COLO668 (cell line): ENCODE results near the gene CPZ.
"Not testable (repeated sequence)": the region's sequence is repeated elsewhere in the genome, so short reads cannot be mapped to it uniquely, and the experiment has no call there.

Experiments used
- DNase-seq: peaks from one replicate; lab custom pipeline; 2025; ENCODE audit not compliant: unreplicated experiment; lab: John Stamatoyannopoulos, UW

The CPZ gene

DNA sequence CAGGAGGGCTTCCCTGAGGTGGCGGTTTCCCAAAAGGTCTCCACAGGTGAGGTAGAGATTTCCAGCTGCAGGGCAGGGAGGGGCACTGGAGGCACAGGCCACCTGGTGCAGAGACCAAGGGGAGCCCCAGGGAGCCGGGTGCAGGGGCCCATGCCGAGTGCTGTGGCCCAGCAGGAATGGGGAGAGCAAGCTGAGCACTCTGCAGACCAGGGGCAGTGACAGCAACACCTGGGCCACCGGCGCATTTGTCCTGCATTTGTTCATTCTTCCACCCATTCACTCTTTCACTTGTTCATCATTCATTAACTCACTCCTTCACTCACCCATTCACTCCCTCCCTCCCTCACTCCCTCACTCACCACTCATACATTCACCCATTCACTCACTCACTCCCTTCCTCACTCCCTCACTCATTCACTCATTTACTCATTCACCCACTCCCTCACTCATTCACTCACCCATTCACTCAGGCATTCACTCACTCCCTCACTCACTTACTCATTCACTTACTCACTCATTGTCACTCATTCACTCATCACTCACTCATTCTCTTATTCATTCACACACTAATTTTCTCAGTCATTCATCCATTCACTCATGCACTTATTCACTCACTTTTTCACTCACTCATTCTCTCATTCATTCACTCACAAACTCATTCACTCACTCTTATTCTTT lies 16.3 kb downstream of the CPZ start:
- DNase-seq: no peak

DNA sequence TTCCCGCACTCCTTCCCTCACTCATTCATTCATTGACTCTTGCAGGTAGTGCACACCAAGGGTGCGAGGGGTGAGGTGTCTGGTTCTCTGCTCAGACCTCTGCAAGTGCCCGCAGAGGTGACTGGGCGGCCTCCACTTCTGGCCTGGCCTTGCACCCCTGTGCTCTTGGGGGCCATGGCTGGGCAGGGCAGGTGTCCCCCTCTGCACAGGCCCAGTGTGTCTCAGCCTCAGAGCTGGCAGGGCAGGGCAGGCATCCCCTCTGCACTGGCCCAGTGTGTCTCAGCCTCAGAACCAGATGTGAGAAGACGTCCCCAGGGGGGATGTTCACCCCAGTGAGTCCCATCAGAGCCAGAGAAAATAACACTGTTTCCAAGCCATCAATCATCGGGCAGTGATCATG lies 16.8 kb downstream of the CPZ start:
- no peak for DNase-seq

DNA sequence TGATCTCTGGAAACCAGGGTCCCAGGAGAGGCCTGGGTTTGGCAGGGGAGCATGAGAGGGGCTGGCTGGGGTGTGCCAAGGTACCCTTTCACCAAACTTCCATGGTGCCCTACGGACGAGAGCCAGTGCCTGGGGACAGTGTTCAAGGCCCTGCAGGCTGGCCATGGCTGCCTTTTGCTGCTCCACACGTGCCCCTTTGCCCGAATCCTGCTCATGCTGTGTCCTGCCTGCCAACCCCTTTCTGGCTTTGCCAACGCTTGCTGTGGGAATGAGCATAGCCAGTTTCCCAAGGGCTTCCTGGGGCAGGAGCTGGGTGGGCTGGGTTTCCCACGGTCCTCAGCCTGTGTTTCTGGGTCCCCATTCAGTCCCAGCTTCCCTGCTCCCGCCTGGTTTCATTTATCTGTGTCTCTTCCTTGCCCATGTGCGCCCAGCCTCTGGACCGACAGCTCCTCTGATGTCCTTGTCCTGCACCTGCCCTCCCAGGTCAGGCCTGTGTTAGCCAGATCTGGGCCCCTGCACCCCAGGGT lies 17.3 kb downstream of the CPZ start:
- DNase-seq: no peak

DNA sequence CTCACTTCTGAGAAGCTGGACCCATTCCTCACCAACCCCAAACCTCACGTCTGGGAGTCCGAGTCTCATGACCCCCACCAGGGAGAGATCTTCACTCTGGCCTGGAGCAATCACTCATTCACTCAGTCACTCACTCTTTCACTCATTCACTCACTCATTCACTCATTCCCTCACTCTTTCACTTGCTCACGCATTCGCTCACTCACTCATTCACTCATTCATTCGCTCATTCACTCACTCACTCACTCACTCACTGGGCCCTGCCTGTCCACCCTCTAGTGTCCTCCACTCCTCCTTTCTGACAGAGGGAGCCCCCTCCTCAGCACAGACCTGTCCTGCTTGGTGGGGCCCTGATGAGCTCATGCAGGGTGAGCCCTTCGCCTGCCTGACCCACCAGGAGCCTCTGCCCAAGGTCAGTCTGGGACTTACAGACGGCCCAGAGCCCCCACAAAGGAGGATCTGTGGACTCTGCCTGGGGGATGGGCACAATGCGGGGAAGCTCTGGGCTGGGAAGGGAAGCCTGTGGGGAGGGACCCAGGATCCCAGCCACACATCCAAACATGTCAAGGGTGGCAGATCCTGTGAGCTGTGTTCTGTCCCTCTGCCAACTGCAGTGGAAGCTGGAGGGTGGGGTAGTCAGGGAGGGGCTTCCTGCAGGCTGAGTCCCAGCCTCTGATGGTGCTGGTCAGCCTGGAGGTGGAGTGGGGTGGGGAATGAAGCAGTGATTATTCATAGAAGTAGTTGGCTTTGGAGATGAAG lies 18.5 kb downstream of the CPZ start:
- no peak for DNase-seq

DNA sequence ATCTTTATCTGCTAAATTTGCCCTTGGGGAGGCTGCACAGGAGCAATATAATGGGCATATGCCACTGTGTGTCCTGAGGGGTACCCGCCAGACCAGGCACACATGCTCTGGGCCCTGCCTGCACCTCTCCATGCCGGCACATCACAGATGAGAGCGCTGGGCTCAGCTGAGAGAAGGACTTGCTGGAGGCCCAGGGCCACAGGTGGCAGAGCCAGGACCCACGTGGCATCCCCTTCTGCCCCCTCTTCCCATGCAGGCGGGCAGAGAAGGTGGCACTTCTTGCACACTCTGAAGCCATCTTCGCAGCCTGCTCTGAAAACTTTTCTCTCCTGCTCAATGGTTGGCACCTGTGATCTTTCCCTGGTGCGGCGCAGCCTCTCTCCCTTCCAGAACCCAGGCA lies 20.1 kb downstream of the CPZ start:
- no peak for DNase-seq

DNA sequence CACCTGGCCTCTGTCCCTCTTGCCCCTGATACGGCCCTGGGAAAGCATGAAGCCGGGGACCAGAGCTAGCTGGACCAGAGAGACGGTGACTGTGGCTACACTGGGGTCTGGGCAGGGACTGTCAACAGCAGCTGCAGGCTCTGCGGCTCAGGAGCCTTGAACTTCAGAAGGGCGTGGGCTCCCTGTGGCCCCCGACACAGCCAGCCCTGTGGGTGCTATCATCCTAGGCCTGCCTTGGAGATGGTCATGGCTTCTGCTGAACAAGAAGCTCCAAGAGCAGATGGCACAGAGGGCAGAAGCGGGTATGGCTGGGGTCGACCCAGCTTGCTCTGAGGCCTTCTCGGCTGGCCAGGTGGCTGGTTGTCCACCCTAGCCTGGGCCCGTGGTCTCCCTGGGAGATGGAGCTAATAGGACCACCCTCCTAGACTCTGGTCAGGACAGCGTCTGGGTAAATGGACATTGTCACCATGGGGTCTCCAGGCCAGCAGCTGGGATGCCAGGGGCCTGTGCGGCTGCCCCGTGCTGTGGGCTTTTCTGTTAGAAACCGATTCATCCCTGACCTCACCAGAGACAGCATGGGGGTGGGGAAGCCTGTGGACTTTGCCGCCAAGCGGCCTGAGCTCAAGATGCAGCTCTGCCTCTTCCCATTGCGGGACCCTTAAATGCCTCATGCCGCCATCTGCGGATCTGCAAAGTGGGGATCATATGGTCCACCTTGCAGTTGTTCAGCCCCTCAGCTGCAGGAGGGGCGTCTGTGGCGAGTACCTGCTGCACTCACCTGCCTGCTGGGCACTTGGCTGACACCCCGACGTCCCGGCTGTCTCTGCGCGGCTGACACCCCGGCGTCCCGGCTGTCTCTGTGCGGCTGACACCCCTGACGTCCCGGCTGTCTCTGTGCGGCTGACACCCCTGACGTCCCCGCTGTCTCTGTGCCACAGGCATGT lies 21.1 kb downstream of the CPZ start:
- no peak for DNase-seq

DNA sequence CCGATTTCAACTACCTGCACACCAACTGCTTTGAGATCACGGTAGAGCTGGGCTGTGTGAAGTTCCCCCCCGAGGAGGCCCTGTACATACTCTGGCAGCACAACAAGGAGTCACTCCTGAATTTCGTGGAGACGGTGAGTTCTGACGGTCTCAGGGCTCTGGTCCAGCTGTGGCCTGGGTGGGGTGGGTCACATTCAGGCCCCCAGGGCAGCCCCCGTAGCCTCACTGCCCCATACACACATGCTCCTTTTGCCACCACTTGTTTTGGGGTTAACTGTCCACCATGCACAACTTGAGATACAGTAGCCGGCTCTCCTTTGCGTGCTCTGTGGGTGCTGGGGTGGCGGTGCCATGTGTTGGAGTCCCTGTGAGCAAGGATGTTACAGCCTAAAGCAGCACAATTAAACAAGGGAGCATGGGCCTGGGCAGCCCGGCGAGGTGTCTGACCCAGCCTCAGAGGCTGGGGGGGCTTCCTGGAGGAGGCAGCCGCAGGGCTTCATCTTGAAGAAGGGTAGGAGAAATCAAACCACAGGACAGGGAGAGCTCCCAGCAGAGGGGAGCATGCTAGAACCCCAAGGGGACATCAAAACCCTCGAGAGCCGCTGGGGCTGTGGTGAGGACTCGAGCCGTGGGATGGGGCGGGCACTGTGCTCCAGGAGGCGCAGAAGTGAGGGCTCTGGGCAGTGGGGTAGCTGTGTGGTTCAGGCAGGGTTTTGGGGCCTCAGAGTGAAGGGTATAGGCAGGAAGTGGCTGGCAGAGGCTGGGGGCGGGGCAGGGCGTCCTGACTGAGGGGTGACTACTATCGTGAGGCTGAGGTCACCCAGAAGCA lies 22.0 kb downstream of the CPZ start:
- DNase-seq: no peak

DNA sequence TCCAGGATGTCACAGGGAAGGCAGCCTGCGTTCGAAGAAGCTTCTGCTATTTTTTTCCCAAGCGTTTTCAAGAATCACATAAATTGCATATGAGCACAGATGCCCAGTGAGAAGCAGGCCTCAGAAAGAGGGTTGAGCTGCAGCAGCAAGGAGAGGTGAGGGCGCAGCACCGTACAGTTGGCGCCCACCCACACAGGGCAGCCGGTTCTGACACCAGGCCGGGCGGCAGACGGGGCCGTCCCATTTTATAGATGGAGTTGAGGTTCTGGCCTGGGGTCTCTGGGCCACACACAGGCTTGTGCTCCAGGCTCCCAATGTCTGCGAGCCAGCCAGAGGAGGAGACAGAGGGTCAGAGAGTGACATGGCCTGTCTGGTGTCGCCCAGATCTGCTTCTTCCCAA lies 22.8 kb downstream of the CPZ start:
- DNase-seq: no peak

DNA sequence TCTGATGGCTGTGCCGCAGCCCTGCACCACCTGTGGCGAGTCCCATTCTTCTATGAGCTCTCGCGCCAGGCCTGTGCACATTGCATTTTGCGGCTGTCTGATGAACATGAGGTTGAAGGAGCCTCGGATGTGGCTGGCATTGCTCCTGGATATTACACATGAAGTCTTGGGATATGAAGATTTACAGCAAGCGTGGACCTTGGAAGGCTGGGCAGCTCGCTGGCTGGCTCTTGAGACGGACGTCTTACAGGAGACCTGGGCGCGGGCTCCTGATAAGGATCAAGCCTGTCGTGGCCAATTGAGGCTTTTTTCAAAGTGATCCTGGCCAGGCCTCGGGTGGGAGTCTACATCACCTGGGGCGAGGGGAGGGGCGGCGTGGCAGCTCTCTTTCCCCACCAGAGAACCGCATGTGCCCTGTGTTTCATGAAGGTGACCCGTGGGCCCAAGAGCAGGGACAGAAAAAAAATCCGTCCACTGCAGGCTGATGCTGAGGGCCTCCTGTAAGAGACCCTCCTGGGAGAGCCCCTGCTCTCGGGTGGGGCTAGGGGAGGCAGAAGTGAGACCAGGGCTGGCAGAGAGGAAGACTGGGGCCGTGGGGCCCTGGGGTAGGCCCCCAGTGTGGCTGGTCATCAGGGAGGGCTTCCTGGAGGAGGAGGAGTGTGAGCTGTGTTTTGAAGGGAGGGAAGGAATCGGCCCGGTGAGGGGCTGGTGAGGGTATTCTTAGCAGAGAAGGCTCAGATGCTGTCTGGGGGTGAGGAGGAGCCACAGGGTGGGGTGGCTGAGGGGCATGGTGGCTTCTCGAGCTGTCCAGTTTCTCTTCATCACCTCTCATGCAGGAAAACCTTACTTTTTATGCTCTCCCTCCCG lies 23.6 kb downstream of the CPZ start:
- DNase-seq: no peak

DNA sequence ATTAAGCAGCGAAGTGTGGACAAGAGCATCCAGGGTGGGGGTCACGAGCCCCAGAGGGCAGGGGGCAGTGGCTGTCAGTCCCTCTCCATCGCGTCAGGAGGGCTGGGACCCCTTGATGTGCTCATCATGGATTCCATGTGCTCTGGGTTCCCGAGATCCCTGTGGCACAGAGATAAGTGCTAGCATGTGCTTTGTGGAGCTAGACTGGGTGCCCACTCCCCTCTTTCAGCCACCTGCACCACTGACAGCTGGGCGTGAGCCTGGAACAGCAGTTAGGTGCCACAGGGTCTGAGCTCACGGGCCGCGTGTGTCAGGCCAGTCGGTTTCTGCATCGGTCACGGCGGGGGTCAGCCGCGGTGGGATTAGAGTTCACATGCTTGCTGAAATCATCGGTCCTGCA lies 24.3 kb downstream of the CPZ start:
- DNase-seq: no peak

DNA sequence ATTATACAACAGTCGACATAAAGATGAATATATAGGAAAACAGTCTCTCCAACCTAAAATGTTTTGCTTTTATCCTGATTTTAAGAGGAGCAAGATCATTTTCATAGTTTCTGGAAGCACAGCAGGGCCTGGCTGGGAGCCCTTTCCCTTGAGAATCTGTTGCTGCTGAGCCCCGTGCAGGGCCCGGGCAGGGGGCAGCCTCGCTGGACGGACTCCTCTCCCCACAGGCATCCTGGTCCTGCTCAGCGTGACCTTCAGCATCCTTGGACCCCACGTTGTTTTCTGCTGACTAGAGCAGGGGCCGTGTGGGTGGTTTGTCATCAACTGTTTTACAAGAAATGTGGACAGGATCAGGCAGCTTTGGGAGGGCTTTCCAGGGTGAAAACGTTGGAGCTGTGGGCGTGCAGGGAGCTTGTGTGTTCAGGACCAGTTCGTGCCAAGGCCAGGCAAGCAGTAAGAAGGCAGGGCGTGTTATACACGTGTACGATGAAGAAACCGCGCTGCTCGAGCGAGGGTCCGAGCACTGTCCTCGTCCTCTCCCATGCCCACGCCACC lies 25.0 kb downstream of the CPZ start:
- DNase-seq: no peak

DNA sequence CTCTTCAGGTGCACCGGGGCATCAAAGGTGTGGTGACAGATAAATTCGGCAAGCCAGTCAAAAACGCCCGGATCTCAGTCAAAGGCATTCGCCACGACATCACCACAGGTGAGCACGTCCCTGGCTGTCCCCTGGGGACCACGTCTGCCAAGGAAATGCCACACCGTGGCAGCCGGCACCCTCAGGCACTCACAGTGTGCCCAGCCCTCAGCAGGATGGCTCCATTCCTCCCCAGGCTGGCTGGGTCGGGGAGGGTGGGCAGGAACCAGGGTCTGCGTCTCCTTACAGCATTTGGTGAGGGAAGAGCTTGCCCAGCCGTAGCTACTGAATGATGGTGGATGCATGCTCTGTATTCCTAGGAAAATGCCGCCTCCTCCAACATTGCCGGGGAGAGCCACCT lies 25.9 kb downstream of the CPZ start:
- no peak for DNase-seq

DNA sequence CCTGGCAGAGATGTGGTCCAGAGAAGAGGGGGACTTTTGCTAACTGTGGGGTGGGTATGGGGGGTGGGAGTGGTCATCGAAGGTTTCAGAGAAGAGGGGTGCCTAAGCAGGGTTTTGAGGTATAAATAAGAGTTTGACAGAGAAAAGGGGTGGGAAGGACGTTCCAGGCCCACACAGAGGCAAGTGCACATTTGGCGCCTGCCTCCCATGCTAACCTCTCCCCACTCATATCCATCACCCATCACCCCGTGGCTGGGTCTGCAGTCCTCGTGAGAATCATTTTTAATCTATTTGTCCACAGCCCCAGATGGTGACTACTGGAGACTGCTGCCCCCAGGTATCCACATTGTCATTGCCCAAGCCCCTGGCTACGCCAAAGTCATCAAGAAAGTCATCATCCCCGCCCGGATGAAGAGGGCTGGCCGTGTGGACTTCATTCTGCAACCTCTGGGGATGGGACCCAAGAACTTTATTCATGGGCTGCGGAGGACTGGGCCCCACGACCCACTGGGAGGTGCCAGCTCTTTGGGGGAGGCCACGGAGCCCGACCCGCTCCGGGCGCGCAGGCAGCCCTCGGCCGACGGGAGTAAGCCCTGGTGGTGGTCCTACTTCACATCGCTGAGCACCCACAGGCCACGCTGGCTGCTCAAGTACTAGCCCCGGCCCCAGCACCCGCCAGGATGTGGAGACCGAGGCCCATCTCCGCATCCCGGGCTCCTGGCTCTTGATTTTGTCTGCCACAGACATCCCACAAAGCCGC lies 26.6 kb downstream of the CPZ start:
- no peak for DNase-seq

DNA sequence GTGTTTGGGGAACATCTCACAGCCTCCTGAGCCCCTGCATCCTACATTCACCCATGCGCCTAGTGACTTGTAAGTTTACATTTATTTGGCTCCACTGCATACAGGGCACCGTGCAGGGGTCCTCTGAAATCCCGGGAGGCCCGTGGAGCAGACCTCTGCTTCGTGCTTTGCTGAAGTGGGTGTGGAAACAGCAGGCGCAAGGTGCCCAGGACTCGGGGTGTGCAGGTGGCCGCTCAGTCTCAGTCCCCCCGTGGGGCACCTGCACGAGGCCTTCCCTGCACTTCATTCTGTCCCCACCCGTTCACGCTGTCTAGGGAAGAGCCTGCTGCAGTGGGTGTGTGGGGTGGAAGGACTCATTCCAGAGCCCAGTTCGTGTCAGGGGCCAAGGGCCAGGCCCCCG lies 28.6 kb downstream of the CPZ start:
- not testable (repeated sequence) for DNase-seq

DNA sequence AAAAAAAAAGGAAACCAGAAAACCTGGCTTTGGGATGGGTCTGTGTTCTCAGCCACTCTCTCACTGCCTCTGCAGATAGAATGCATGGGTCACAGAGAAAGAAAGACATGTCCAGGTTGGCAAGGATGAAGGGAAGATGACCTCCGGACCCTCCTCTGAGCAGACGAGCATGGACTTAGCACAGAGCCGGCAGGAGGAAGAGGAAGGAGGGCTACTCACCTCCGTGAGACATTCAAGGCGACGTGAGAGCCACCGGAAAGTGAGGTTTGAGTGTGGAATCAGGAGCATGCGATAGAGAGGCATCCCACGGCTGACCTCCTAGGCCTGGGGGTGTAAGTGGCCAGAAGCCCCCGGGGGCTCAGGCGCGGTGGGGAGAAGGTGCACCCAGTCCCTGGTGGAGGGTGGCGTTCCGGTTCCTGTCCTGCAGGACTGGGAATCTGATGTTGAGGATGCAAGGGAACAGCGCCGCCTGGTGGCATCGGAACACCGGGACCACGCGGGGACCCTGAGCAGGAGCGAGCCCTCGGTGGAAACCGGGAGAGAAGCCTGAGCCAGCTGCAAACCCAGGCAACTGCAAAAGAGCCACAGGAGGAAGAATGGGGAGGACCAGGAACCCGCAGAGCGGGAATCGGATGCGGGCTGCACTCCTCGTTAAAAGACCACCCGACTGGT lies 32.2 kb downstream of the CPZ start:
- not testable (repeated sequence) for DNase-seq

DNA sequence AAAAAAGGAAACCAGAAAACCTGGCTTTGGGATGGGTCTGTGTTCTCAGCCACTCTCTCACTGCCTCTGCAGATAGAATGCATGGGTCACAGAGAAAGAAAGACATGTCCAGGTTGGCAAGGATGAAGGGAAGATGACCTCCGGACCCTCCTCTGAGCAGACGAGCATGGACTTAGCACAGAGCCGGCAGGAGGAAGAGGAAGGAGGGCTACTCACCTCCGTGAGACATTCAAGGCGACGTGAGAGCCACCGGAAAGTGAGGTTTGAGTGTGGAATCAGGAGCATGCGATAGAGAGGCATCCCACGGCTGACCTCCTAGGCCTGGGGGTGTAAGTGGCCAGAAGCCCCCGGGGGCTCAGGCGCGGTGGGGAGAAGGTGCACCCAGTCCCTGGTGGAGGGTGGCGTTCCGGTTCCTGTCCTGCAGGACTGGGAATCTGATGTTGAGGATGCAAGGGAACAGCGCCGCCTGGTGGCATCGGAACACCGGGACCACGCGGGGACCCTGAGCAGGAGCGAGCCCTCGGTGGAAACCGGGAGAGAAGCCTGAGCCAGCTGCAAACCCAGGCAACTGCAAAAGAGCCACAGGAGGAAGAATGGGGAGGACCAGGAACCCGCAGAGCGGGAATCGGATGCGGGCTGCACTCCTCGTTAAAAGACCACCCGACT lies 37.8 kb downstream of the CPZ start:
- DNase-seq: not testable (repeated sequence)

DNA sequence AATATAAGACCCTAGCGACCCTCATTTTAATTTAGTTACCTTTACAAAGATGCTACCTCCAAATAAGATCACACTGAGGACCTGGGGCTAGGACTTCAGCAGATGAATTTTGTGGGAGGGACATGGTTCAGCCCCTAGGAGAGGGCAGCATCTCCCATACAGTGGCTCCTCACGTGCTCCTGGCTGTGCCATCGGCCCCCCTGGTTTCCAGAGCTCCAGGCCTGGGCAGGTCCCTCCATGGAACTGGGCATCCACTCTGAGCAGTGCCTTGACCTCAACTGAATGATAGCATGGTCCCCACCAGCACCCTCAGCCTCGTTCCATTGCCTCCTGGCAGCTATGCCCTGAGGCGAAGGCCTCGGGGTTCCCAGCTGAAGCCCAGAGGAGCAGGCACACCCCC lies 39.3 kb downstream of the CPZ start:
- DNase-seq: not testable (repeated sequence)
